ENCODE results near the gene RAET1G.

The RAET1G gene

GRCh38 chr6:149891259-149891658 is 31.7 kb downstream of the RAET1G start:
- DNase-seq, result no peak

GRCh38 chr6:149890629-149891045 is 32.3 kb downstream of the RAET1G start:
- DNase-seq, result no peak

- DNase-seq, result no peak
Observed at GRCh38 chr6:149889326-149889725, 33.6 kb downstream of the RAET1G start.

- no peak for DNase-seq
Observed at GRCh38 chr6:149888659-149889058, 34.3 kb downstream of the RAET1G start.

GRCh38 chr6:149888093-149888492 is 34.8 kb downstream of the RAET1G start:
- DNase-seq, result no peak

- no peak for DNase-seq
Observed at GRCh38 chr6:149887343-149887742, 35.6 kb downstream of the RAET1G start.

GRCh38 chr6:149885888-149886287 is 37.0 kb downstream of the RAET1G start:
- DNase-seq, result no peak

GRCh38 chr6:149884617-149885016 is 38.3 kb downstream of the RAET1G start:
- DNase-seq, result no peak

- DNase-seq, result no peak
Observed at GRCh38 chr6:149884215-149884614, 38.7 kb downstream of the RAET1G start.

- DNase-seq, result no peak
Observed at GRCh38 chr6:149881860-149882259, 41.1 kb downstream of the RAET1G start.

- DNase-seq, result no peak
Observed at GRCh38 chr6:149881066-149881766, 41.7 kb downstream of the RAET1G start.

- DNase-seq, result no peak
Observed at GRCh38 chr6:149877659-149878058, 45.3 kb downstream of the RAET1G start.

GRCh38 chr6:149876241-149876933 is 46.5 kb downstream of the RAET1G start:
- DNase-seq, result no peak

GRCh38 chr6:149872233-149872632 is 50.7 kb downstream of the RAET1G start:
- DNase-seq, result no peak

GRCh38 chr6:149871182-149871581 is 51.7 kb downstream of the RAET1G start:
- DNase-seq, result no peak

- DNase-seq, result no peak
Observed at GRCh38 chr6:149869275-149869892, 53.5 kb downstream of the RAET1G start.

- no peak for DNase-seq
Observed at GRCh38 chr6:149867876-149868640, 54.9 kb downstream of the RAET1G start.

All from SW 1271 (cell line).